GM12878 (cell line): ENCODE measurements around the gene ALDH3A2. TPM values are rescaled to one million over a fixed set of nuclear protein-coding genes. Genes with fewer than 3 reads are reported as not detected.

Experiments
- ATAC-seq: fragments of 200-7000 bp; cut with Tn5 transposase; 3 replicates; pipeline ENCODE4 v1.9.1; 2020; ENCODE audit warnings: mild to moderate bottlenecking, moderate library complexity
- BruUV-seq: library from RNA; stranded (reverse); fragments of 400-500 nt; replicated peaks from 2 replicates; lab custom pipeline; 2021; lab: Mats Ljungman, UMichigan
- CTCF ChIA-PET: fragments of 300-600 bp; sonication (Branson Sonifier 250); formaldehyde crosslinking; extraction: SDS; loops from one replicate; lab custom pipeline; 2021; ENCODE audit warnings: inconsistent platforms; lab: Yijun Ruan, JAX
- POLR2A ChIA-PET: fragments of 350-600 bp; formaldehyde crosslinking; extraction: SDS; loops from one replicate; lab custom pipeline; 2021; ENCODE audit warnings: inconsistent platforms; lab: Charles Lee
- RAD21 ChIA-PET: fragments of 300-600 bp; sonication (Branson Sonifier 250); formaldehyde crosslinking; loops from one replicate; lab custom pipeline; 2023; ENCODE audit warnings: antibody characterized with exemption; ENCODE audit not compliant: unreplicated experiment; lab: Charles Lee
- SMC1A ChIA-PET: fragments of 300-600 bp; sonication (Branson Sonifier 250); formaldehyde crosslinking; loops from one replicate; lab custom pipeline; 2023; ENCODE audit not compliant: unreplicated experiment, uncharacterized antibody; lab: Charles Lee
- DNase-seq: peaks from one replicate; pipeline ENCODE4 v3.0.0-alpha.2; 2011; ENCODE audit warnings: low read depth, low spot score
- FAIRE-seq: peaks from 3 replicates; lab custom pipeline; 2011; peaks lifted over from hg19 to GRCh38; lab: Jason Lieb, UNC
- H2AFZ ChIP-seq: 2 replicates; pipeline ENCODE4 v1.6.0; 2011; ENCODE audit warnings: low read depth, low read length, control low read depth; ENCODE audit not compliant: control insufficient read depth
- H3K27ac ChIP-seq: 2 replicates; pipeline ENCODE4 v1.5.1; 2011; ENCODE audit warnings: control low read depth; ENCODE audit not compliant: control insufficient read depth, insufficient read depth
- H3K27me3 ChIP-seq, 2 experiments: replicated peaks in 1 of 2; 2 replicates each; pipeline versions ENCODE4 v1.6.0 to v1.6.1; 2011; ENCODE audit warnings: low read length in 1 of 2; ENCODE audit not compliant: control insufficient read depth in 2 of 2, insufficient read depth in 2 of 2
- H3K36me3 ChIP-seq, 2 experiments: 2 replicates each; pipeline ENCODE4 v1.5.1; 2011; ENCODE audit warnings: low read length in 1 of 2; ENCODE audit not compliant: control insufficient read depth in 2 of 2, insufficient read depth in 2 of 2
- H3K4me1 ChIP-seq: 2 replicates; pipeline ENCODE4 v1.6.1; 2011; ENCODE audit warnings: mild to moderate bottlenecking, low read length, moderate library complexity, mixed read lengths; ENCODE audit not compliant: control insufficient read depth, insufficient read depth
- H3K4me2 ChIP-seq: 2 replicates; pipeline ENCODE4 v1.6.0; 2011; ENCODE audit warnings: control low read depth; ENCODE audit not compliant: control insufficient read depth, insufficient read depth
- H3K4me3 ChIP-seq: fragments of 200-600 bp; sonication (generic); 2 replicates; pipeline ENCODE4 v1.5.1; 2016
- H3K79me2 ChIP-seq: 2 replicates; pipeline ENCODE4 v1.6.0; 2011; ENCODE audit warnings: low read length; ENCODE audit not compliant: control insufficient read depth, insufficient read depth
- H3K9ac ChIP-seq: 2 replicates; pipeline ENCODE4 v1.8.0; 2011; ENCODE audit warnings: low read length, control low read depth, mixed read lengths; ENCODE audit not compliant: control insufficient read depth, insufficient read depth
- H3K9me3 ChIP-seq: replicated peaks from 3 replicates; pipeline ENCODE4 v1.5.1; 2011; ENCODE audit warnings: mild to moderate bottlenecking, low read length; ENCODE audit not compliant: control insufficient read depth, insufficient read depth
- H4K20me1 ChIP-seq: 2 replicates; pipeline ENCODE4 v1.6.0; 2011; ENCODE audit not compliant: control insufficient read depth, insufficient read depth
- EP300 ChIP-seq, 2 experiments: fragments of 150-350 bp in 1 of 2; IDR thresholded peaks; 2 replicates each; pipeline ENCODE4 v1.6.1; 2011 to 2012; ENCODE audit warnings: low read depth in 2 of 2, low read length in 2 of 2, borderline replicate concordance in 1 of 2, improper control_type of control experiment in 1 of 2, inconsistent platforms in 1 of 2; ENCODE audit not compliant: control insufficient read depth in 1 of 2
- ETV6 ChIP-seq, 2 experiments: fragments of 450-650 bp in 1 of 2; IDR thresholded peaks in 1 of 2; conservative IDR thresholded peaks in 1 of 2; 2 replicates each; pipeline ENCODE4 v1.6.1; 2014; ENCODE audit warnings: antibody characterized with exemption in 1 of 2, borderline replicate concordance in 1 of 2, low read depth in 1 of 2, mild to moderate bottlenecking in 1 of 2, moderate library complexity in 1 of 2
- HDAC6 ChIP-seq: fragments of 200-600 bp; sonication (generic); IDR thresholded peaks from one replicate; pipeline ENCODE4 v1.8.0; 2017; ENCODE audit warnings: antibody characterized with exemption; ENCODE audit not compliant: unreplicated experiment
- JUNB ChIP-seq: IDR thresholded peaks from 2 replicates; pipeline ENCODE4 v1.6.1; 2016; ENCODE audit warnings: antibody characterized with exemption, mild to moderate bottlenecking
- NR2F1 ChIP-seq: fragments of 450-650 bp; conservative IDR thresholded peaks from 2 replicates; pipeline ENCODE4 v1.6.1; 2017; ENCODE audit warnings: mild to moderate bottlenecking
- STAT3 ChIP-seq: IDR thresholded peaks from 2 replicates; pipeline ENCODE4 v1.6.1; 2011; ENCODE audit warnings: low read depth, low read length, improper control_type of control experiment
- WGBS: methylation state at CpG from one replicate; pipeline ENCODE4 v1.1.6; 2016; ENCODE audit warnings: low lambda C conversion rate; ENCODE audit not compliant: insufficient replicate concordance, insufficient coverage; ENCODE audit errors: missing lambda C conversion rate; 5-methylcytosine and 5-hydroxymethylcytosine counted together
- in situ Hi-C: fragments of 300-500 bp; cut with MboI; formaldehyde crosslinking; loops from 9 replicates; pipeline ENCODE4 v1.14.3; 2018; ENCODE audit warnings: mixed read lengths
- intact Hi-C: fragments of 100-400 bp; cut with micrococcal nuclease; formaldehyde crosslinking; loops from one replicate; pipeline ENCODE4 v1.14.2; 2022; ENCODE audit not compliant: unreplicated experiment
- polyA plus RNA-seq, 11 experiments: library from polyadenylated mRNA; depleted of rRNA in 4 of 11; unstranded in 6 of 11; stranded (reverse) in 5 of 11; fragments of >200 nt; fragmentation: Nextera tagmentation in 4 of 11; fragmentation: Illumina TruSeq in 1 of 11; extraction: Ambion mirVana in 4 of 11; extraction: Trizol in 1 of 11; gene quantifications; 1 replicate in 1 of 11; 2 replicates in 10 of 11; pipeline versions ENCODE4 v1.2.1 to v1.2.3, GENCODE V29; 2011 to 2016; ENCODE audit warnings: inconsistent platforms in 2 of 11, missing spikeins in 2 of 11, low read depth in 1 of 11
- total RNA-seq, 4 experiments: library from RNA; depleted of rRNA in 3 of 4; stranded (reverse); fragments of >200 nt in 3 of 4; fragmentation: Illumina TruSeq in 1 of 4; extraction: Trizol in 1 of 4; gene quantifications; 2 replicates each; pipeline versions ENCODE4 v1.2.1 to v1.2.3, GENCODE V29; 2013 to 2021
- TF ChIP-seq, protein P1 (sequence below): fragments of 450-650 bp; IDR thresholded peaks from 2 replicates; pipeline ENCODE4 v1.6.1; 2018; ENCODE audit warnings: borderline replicate concordance, mild to moderate bottlenecking; ENCODE audit not compliant: partially characterized antibody

The ALDH3A2 gene
- total and polyA plus RNA-seq, 10 of the 15 experiments (the other 5 are each of a cell fraction or from before 2014, with no cell fraction given): 5.0 to 37.0 (median 26.1) TPM

DNA sequence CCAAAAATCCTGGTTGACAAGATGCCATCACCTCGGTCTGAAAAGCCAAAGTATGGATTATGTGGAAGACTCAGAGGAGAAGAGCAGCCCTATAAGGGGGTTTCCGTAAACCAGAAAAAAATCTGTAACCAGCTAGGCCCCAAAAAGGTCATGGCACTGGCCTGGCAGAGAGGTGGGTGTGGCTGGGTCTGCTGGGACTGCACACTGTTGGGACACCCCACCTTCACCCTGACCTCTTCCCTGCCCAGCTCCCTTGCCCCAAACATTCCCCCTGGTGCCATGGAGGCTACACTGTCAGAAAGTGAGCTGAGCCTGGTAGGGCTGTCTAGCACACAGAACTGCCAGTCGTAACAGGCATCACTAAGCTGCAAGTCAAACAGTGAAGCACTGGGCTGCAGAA is 61.3 kb downstream of the ALDH3A2 start:
- Histone ChIP-seq H3K9me3 (no peaks in the 10 kb centered on the region), H3K27me3 (no peaks in the 10 kb centered on the region), H3K79me2 (no peaks in the 10 kb centered on the region), H4K20me1 (no peaks in the 10 kb centered on the region), H3K9ac (no peak overlapping the region), H3K27ac (no peak overlapping the region), H3K4me3 (no peak overlapping the region), H2AFZ (no peak overlapping the region), H3K36me3 (no peaks in the 10 kb centered on the region), H3K4me2 (no peak overlapping the region), H3K4me1 (no peaks in the 10 kb centered on the region)
- BruUV-seq: no TSS peak
- FAIRE-seq: no peak
- ATAC-seq: no peak
- CTCF ChIA-PET: interaction anchor here (0.9 kb wide), 2 partner anchors 8 to 63 kb away, joined by 3 to 4 read pairs; no protein-coding TSS in a partner anchor
- POLR2A ChIA-PET: no interaction called here
- 67% methylated on average over 3 of the region's 3 CpGs for WGBS
- DNase-seq: no peak
- 0 out of 2 replicates have a peak, but pooled peaks have one; percentile 15 for TF ChIP-seq NR2F1
- no peak for TF ChIP-seq ETV6 (conservative IDR thresholded peaks at IDR 0.05 in 1 of 2, IDR thresholded peaks at IDR 0.05 in 1 of 2; ENCODE audit: borderline replicate concordance in 1 of 2, low read depth in 1 of 2)
- in situ Hi-C loops: no loop called here
- RAD21 ChIA-PET: interaction anchor here (0.5 kb wide), 1 partner anchor 313 kb away, joined by 3 read pairs; no protein-coding TSS in a partner anchor
- intact Hi-C loops: no loop called here
- SMC1A ChIA-PET: no interaction called here

DNA sequence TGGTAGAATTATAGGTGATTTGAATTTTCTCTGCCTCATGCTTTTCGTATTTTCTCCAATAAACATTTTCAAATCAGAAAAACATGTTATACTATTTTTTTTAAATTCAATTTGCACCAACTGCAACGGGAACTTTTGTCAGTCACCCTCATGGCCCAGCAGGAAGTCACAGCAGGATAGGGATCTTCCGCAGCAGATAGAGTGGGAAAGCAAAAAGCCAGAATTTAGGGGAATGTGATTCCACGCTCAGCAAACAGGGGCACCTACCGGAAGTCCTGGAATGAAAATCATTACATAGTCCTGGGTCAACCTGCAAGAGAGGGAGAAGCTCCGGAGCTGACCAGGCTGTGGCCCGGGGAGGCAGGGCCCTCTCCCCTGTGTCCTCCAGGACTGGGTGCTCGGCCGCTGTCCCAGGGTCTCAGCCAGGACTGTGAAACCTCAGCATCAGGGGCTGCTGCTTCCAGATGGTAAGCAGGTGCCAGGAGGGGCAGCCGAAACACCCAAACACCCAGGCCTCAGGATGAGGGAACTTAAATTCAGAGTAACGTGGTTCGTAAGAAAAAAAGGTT is 64.0 kb downstream of the ALDH3A2 start:
- no peak for DNase-seq
- H3K36me3 ChIP-seq: no peaks in the 10 kb centered on the region
- no peaks in the 10 kb centered on the region for H3K4me1 ChIP-seq
- no peaks in the 10 kb centered on the region for H3K79me2 ChIP-seq
- RAD21 ChIA-PET: no interaction called here
- no peak overlapping the region for H3K4me3 ChIP-seq
- H3K9me3 ChIP-seq: no peaks in the 10 kb centered on the region
- intact Hi-C loops: no loop called here
- CTCF ChIA-PET: no interaction called here
- in situ Hi-C loops: no loop called here
- POLR2A ChIA-PET: no interaction called here
- ATAC-seq: no peak
- TF ChIP-seq HDAC6 (no peak), JUNB (no peak), EP300 (IDR thresholded peaks at IDR 0.05; ENCODE audit: borderline replicate concordance in 1 of 2, control insufficient read depth in 1 of 2, low read depth in 2 of 2, low read length in 2 of 2) (no peak), STAT3 (no peak)
- TF ChIP-seq, protein P1, sequence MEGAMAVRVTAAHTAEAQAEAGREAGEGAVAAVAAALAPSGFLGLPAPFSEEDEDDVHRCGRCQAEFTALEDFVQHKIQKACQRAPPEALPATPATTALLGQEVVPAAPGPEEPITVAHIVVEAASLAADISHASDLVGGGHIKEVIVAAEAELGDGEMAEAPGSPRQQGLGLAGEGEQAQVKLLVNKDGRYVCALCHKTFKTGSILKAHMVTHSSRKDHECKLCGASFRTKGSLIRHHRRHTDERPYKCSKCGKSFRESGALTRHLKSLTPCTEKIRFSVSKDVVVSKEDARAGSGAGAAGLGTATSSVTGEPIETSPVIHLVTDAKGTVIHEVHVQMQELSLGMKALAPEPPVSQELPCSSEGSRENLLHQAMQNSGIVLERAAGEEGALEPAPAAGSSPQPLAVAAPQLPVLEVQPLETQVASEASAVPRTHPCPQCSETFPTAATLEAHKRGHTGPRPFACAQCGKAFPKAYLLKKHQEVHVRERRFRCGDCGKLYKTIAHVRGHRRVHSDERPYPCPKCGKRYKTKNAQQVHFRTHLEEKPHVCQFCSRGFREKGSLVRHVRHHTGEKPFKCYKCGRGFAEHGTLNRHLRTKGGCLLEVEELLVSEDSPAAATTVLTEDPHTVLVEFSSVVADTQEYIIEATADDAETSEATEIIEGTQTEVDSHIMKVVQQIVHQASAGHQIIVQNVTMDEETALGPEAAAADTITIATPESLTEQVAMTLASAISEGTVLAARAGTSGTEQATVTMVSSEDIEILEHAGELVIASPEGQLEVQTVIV: no peak
- no peak overlapping the region for H3K9ac ChIP-seq
- no peak overlapping the region for H3K27ac ChIP-seq
- no TSS peak for BruUV-seq
- FAIRE-seq: no peak
- WGBS: 69% methylated on average over 12 of the region's 12 CpGs
- H4K20me1 ChIP-seq: no peaks in the 10 kb centered on the region
- SMC1A ChIA-PET: no interaction called here
- no peaks in the 10 kb centered on the region; a peak in 1 of 4 replicates for H3K27me3 ChIP-seq
- no peak overlapping the region for H3K4me2 ChIP-seq
- no peak overlapping the region for H2AFZ ChIP-seq
